Activated T-helper 17 cell treated with anti-CD3 and anti-CD28 coated beads, Interleukin-2, amount 50 U/mL, for 72 hours (primary cell): ENCODE measurements around the gene LRP1B. TPM values are rescaled to one million over a fixed set of nuclear protein-coding genes. Genes with fewer than 3 reads are reported as not detected.

Source experiments
- ATAC-seq: fragments of 150-1000 bp; cut with Tn5 transposase; replicated peaks from 2 replicates; pipeline ENCODE4 v1.10.0; 2021; ENCODE audit warnings: mild to moderate bottlenecking, moderate library complexity
- H3K27ac Mint-ChIP-seq: one replicate; pipeline ENCODE4 v1.8.0; 2022; ENCODE audit warnings: mixed read lengths
- H3K27me3 Mint-ChIP-seq: one replicate; pipeline ENCODE4 v1.8.0; 2022; ENCODE audit warnings: mixed read lengths
- H3K36me3 Mint-ChIP-seq: one replicate; pipeline ENCODE4 v1.8.0; 2022; ENCODE audit warnings: low read depth, mild to moderate bottlenecking, mixed read lengths
- H3K4me1 Mint-ChIP-seq: one replicate; pipeline ENCODE4 v1.8.0; 2022; ENCODE audit warnings: mixed read lengths
- H3K4me3 Mint-ChIP-seq: one replicate; pipeline ENCODE4 v1.8.0; 2022; ENCODE audit warnings: mild to moderate bottlenecking, mixed read lengths
- H3K9me3 Mint-ChIP-seq: one replicate; pipeline ENCODE4 v1.8.0; 2022; ENCODE audit warnings: mixed read lengths
- total RNA-seq, 2 donors: library from RNA; stranded (reverse); gene quantifications; one replicate each; pipeline ENCODE4 v1.2.3, GENCODE V29; 2022

Gene LRP1B
- total RNA-seq, 2 donors from 2014 or later: not detected

DNA sequence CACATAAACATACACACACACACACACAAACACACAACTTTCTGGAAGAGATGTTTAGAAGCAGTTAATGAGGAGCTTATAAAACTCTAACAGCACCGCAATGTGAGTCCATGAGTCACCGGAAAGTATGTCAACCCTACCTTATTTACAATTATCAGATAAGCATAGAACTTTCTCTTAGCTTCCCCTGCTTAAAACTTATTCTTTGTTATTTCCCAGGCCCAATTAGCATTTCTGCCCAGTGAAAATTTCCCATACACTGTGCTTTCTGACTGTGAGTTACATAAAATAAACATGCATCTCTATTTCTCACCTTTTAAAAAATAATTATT is 737.6 kb downstream of the LRP1B start:
- H3K27me3 Mint-ChIP-seq: no peaks in the 10 kb centered on the region
- ATAC-seq: no peak
- H3K36me3 Mint-ChIP-seq: no peaks in the 10 kb centered on the region
- H3K4me1 Mint-ChIP-seq: no peaks in the 10 kb centered on the region
- H3K27ac Mint-ChIP-seq: no peak overlapping the region
- H3K9me3 Mint-ChIP-seq: peaks cover 12% of the 10 kb centered on the region
- no peak overlapping the region for H3K4me3 Mint-ChIP-seq

DNA sequence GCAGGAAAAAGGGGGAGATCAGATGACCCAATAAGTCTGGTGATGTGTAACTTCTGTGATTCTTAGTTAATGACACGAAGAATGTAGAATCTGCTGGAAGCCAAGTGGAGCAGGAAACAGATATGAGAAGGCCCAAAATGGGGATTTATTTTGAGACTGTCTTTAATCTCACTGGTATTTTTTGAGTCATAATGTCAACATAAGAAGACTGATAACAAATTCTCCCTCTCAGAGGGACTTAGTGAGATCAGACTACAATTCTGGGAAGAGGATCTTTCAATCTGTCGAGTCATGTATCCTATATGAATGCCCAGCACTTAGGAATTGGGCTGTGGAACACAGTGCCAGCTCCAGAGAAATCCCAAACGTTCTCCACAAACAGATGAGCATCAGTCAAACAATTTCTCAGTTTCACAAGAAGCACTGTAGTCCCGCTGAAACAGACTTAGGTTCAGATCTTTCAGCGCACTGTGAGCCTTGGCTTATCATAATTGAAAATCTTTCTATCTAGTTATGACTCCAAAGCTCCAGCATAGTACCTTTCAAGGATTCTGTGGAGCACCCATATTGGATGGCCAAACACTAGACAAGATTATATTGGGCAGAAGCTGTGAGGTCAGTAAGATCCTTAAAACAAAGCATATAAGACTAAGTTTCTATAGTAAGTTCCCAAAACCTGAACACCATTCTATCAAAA is 738.2 kb downstream of the LRP1B start:
- Mint-ChIP-seq H3K4me1 (no peaks in the 10 kb centered on the region), H3K27me3 (no peaks in the 10 kb centered on the region), H3K4me3 (no peak overlapping the region), H3K9me3 (peaks cover 12% of the 10 kb centered on the region), H3K27ac (no peak overlapping the region), H3K36me3 (no peaks in the 10 kb centered on the region)
- no peak for ATAC-seq

DNA sequence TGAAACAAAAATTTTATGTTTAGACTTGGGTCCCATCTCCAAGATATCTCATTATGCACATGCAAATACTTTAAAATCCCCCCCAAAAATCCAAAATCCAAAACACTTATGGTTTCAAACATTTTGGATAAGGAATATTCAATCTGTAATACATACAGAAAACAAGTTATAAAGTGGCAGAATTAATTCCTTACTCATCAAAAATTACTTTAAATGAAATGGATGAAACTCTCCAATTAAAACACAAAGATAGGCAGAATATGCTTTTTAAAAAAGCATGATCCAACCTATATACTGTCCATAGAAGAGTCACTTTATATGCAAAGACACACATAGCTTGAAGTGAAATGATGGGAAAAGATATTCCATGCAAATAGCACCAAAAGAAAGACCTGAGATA is 744.6 kb downstream of the LRP1B start:
- no peaks in the 10 kb centered on the region for H3K36me3 Mint-ChIP-seq
- no peak overlapping the region for H3K27ac Mint-ChIP-seq
- no peaks in the 10 kb centered on the region for H3K27me3 Mint-ChIP-seq
- no peak overlapping the region for H3K4me3 Mint-ChIP-seq
- peaks cover 23% of the 10 kb centered on the region for H3K9me3 Mint-ChIP-seq
- no peak for ATAC-seq
- H3K4me1 Mint-ChIP-seq: no peaks in the 10 kb centered on the region

DNA sequence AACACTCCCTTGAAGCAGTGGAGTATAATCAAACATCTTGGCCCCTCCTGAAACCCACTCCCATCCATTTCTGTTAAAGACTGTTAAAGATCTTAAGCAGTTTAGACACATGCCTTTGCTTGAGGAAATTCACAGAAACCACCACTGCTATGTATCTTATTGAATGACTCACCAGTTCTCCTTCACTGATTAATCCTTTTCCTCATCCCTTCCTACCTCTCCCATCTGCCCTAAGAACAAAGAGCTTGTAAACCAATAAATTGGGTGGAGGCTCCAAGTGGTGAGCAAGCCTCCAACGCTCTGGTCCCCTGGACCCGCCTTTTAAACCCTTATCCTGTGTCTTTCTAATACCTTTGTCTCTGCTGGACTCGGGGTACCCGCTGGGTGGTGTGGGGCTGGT is 746.1 kb downstream of the LRP1B start:
- ATAC-seq: no peak
- Mint-ChIP-seq H3K4me3 (no peak overlapping the region), H3K9me3 (peaks cover 27% of the 10 kb centered on the region)

DNA sequence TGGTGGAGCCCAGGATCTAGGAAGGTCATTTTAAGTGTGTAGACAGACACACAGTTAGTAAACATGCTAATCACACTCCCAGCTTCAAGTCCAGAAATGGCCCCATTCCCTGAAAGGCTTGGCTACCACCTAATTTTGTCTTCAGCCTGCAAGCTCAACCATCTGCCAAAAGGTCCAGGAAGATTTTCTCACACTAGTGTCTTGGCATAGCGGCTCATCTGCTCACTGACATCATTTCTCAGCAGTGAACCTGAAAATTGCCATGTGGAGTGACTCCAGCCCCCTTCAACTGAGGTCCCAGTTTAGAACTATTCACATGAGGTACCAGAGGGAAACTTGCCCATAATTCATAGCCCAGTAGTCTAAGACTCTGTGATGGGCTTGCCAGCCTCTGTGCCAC is 748.9 kb downstream of the LRP1B start:
- no peak for ATAC-seq
- no peaks in the 10 kb centered on the region for H3K27me3 Mint-ChIP-seq
- H3K9me3 Mint-ChIP-seq: peaks cover 31% of the 10 kb centered on the region
- no peaks in the 10 kb centered on the region for H3K36me3 Mint-ChIP-seq
- no peak overlapping the region for H3K27ac Mint-ChIP-seq
- no peak overlapping the region for H3K4me3 Mint-ChIP-seq
- H3K4me1 Mint-ChIP-seq: no peaks in the 10 kb centered on the region

More for the DNA sequence above, 746.1 kb downstream of the LRP1B start:
- no peaks in the 10 kb centered on the region for H3K27me3 Mint-ChIP-seq
- no peak overlapping the region for H3K27ac Mint-ChIP-seq
- no peaks in the 10 kb centered on the region for H3K36me3 Mint-ChIP-seq
- H3K4me1 Mint-ChIP-seq: no peaks in the 10 kb centered on the region

DNA sequence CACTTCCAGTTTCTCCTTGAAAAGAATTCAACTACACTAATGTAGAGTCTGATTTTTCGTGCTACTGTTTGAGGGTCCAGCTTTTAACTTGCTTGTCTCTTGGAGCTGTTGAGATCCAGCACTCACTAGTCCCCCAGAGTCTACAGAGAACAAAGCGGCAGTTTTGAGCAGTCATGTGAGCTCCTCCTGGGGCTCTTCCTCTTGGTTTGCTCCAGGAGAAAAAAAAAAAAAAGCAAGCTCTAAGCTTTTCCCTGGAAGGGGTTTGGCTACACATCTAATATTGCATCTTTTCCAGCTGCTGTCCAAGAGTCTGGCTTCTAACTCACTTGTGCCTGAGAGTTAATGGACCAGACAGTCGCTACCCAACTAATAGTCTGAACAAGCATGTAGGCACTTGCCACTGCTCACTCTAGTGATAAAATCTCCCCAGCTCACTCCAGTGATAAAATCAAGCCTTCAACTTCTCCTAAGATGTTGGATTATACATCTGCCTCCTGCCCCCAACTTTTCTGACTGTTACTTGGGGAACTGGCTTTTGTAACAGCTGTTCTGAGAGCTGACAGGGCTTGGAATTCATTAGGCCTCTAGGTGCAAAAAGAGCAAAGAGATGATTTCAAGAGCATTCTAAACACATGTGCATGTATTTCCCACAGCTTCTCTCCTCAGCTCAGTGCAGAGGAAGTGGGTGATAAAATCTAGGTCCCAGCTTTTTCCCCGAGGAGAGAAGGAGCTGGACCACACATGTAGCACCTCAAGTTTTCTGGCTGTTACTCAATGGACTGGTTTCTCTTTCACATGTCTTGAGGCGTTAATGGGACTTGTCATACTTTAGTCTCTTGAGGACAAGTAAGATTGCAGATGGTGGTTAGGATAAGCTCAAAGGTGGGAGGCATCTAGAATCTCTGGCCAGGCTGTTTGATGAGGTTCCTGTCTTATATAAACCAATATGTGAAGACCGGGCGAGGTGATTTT is 750.5 kb downstream of the LRP1B start:
- Mint-ChIP-seq H3K9me3 (peaks cover 36% of the 10 kb centered on the region), H3K4me3 (no peak overlapping the region), H3K27ac (no peak overlapping the region), H3K27me3 (no peaks in the 10 kb centered on the region), H3K4me1 (no peaks in the 10 kb centered on the region), H3K36me3 (no peaks in the 10 kb centered on the region)
- ATAC-seq: no peak

DNA sequence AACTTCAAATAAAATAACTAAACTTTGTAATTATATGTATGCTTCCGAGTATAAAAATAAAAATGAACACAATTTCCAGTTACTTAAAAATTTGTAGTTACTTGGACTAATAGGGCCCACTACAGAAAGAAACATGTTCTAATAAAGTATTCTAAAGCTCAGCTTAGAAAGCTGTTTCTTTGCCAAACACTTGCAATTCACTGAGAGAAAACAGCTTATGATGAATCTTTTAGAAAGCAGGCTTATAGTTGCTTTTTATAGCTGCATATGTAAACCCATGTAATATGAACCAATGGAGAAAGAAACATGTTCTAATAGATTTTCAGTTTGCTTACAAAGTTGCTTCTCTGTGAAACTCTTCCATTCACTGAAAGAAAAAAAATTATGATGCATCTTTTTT is 766.0 kb downstream of the LRP1B start:
- no peaks in the 10 kb centered on the region for H3K27me3 Mint-ChIP-seq

DNA sequence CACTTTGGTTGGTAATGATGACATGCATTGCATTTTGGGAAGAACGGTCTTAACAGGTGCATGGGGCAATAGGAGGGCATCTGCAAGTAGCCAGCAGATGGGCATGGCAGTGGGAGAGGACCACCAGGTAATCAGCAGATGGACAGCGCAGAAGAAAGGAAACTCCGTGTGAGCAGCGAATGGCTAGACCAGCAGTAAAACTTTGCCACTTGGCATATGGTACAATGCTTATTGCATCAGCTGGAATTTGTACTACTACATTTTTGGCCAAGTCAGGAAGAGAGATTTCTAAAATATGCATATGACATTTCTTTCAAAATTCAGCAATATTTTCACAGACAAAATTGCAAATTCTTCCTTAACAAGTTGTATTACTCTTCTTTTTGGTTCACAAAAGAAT is 768.5 kb downstream of the LRP1B start:
- no peak for ATAC-seq
- H3K9me3 Mint-ChIP-seq: peaks cover 14% of the 10 kb centered on the region
- H3K27me3 Mint-ChIP-seq: no peaks in the 10 kb centered on the region
- no peak overlapping the region for H3K27ac Mint-ChIP-seq
- no peaks in the 10 kb centered on the region for H3K36me3 Mint-ChIP-seq
- H3K4me1 Mint-ChIP-seq: no peaks in the 10 kb centered on the region
- H3K4me3 Mint-ChIP-seq: no peak overlapping the region

More for the DNA sequence above, 766.0 kb downstream of the LRP1B start:
- H3K4me3 Mint-ChIP-seq: no peak overlapping the region
- H3K27ac Mint-ChIP-seq: no peak overlapping the region
- no peak for ATAC-seq
- H3K9me3 Mint-ChIP-seq: peaks cover 13% of the 10 kb centered on the region
- no peaks in the 10 kb centered on the region for H3K36me3 Mint-ChIP-seq
- H3K4me1 Mint-ChIP-seq: no peaks in the 10 kb centered on the region

DNA sequence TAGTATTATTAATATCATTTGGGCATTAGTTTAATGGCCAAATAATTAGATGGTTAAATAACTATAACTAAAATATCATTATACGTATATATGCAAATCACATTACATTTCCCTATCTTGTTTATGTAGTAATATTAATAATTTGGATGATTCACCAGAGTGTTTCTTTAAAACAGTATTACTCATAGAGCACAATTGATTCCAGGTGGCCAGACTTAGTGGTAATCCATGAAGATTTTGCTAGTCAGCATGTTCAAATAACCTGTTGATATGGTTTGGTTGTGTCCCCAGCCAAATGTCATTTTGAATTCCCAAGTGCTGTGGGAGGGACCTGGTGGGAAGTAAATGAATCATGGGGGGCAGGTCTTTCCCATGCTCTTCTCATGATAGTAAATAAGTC is 782.3 kb downstream of the LRP1B start:
- H3K4me3 Mint-ChIP-seq: no peak overlapping the region
- H3K9me3 Mint-ChIP-seq: peaks cover 26% of the 10 kb centered on the region

DNA sequence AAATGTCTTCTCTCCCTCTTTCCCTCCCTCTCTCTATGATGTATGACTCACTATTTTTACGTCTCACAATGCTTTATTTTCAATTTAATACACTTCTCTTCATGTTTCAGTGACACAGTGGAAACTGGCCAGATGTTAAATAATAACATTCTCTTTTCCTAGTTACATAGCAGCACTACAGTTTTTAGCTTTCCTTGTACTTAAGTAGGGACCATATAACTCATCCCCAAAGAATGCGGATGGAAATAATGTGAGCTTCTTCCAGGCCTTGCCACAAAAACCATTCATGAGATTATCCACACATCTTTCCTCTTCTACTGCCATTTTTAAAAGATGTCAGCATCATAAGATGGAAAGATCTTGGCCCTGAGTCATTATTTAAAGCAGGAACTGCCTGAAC is 789.4 kb downstream of the LRP1B start:
- H3K27me3 Mint-ChIP-seq: no peaks in the 10 kb centered on the region
- H3K9me3 Mint-ChIP-seq: peaks cover 25% of the 10 kb centered on the region
- no peak for ATAC-seq

More for the DNA sequence above, 782.3 kb downstream of the LRP1B start:
- Mint-ChIP-seq H3K27ac (no peak overlapping the region), H3K27me3 (no peaks in the 10 kb centered on the region), H3K36me3 (no peaks in the 10 kb centered on the region), H3K4me1 (no peaks in the 10 kb centered on the region)
- ATAC-seq: no peak

DNA sequence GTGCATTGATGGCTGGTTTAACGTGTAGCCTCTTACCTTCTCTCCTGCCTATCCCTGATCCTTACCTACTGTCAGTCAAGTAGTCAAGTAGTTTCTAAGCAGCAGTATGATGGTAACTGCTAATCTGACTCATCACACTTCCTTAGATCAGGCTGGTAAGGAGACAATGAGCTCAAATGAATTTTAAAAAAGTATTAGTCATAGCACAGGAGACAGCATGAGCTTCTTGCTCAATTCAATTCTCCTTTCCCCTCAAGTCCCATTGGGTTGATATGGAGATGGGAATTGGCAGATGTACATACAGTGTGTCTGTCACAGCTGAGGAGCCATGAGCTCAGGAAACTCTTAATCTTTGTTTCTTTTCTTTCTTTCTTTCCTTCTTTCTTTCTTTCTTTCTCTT is 799.7 kb downstream of the LRP1B start:
- no peaks in the 10 kb centered on the region for H3K4me1 Mint-ChIP-seq
- no peak overlapping the region for H3K4me3 Mint-ChIP-seq
- no peak for ATAC-seq
- H3K9me3 Mint-ChIP-seq: peaks cover 9% of the 10 kb centered on the region
- H3K36me3 Mint-ChIP-seq: no peaks in the 10 kb centered on the region
- no peaks in the 10 kb centered on the region for H3K27me3 Mint-ChIP-seq
- H3K27ac Mint-ChIP-seq: no peak overlapping the region

More for the DNA sequence above, 789.4 kb downstream of the LRP1B start:
- Mint-ChIP-seq H3K36me3 (no peaks in the 10 kb centered on the region), H3K4me1 (no peaks in the 10 kb centered on the region), H3K4me3 (no peak overlapping the region), H3K27ac (no peak overlapping the region)

DNA sequence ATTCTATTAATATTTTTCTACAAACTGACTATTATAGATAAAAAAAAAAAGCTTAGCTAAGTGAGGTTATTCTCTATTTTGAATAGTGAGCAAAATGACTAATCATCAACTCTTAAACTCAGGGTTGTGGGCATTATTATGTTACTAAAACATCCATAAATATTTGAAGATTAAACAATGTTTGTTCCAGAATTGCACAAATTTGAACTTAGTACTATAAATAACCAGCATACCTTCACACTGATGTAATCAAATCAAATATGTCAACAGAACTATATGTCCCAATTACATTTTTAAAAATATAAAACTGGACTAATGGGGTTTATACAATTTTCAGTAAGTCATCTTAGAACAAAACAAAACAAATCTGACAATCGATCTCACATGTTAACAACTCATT is 800.9 kb downstream of the LRP1B start:
- no peak for ATAC-seq
- H3K36me3 Mint-ChIP-seq: no peaks in the 10 kb centered on the region

DNA sequence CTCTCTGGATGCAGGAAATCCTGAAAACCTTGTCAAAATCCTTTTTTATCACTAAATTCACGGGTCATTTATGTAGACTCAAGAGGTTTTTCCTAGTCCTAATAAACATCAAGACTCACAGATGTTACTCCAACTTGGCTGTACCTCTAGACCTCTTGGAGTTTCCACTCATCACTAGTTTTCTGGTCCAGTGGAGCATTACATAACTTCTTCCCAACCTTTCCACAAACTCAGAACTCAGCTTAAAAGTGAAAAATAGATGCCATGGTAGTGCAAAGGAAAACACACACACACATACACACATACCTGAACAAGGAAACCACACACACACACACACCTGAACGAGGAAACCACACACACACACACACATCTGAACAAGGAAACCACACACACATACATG is 807.2 kb downstream of the LRP1B start:
- Mint-ChIP-seq H3K4me3 (no peak overlapping the region), H3K36me3 (no peaks in the 10 kb centered on the region), H3K9me3 (peaks cover 10% of the 10 kb centered on the region), H3K27ac (no peak overlapping the region), H3K27me3 (no peaks in the 10 kb centered on the region), H3K4me1 (no peaks in the 10 kb centered on the region)
- ATAC-seq: no peak

More for the DNA sequence above, 800.9 kb downstream of the LRP1B start:
- peaks cover 5% of the 10 kb centered on the region for H3K9me3 Mint-ChIP-seq
- H3K4me1 Mint-ChIP-seq: no peaks in the 10 kb centered on the region
- H3K4me3 Mint-ChIP-seq: no peak overlapping the region
- no peaks in the 10 kb centered on the region for H3K27me3 Mint-ChIP-seq
- no peak overlapping the region for H3K27ac Mint-ChIP-seq

DNA sequence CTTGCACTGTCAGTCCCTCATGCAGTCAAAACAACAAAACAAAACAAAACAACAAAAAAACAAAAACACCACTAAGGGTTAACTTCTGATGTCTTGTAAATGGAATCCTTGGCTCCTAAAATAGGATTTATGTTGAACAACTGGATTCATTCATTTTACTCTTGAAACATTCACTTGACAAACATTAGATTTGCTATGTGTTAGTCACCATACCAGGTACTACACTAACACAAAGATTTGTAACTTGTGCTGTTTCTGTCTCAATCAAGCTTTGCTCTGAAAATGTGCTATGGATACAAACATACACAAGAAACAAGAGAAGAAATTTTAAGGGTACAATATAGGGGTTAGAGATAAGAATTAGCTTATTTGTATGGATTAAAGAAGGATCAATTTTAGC is 812.8 kb downstream of the LRP1B start:
- ATAC-seq: no peak
- H3K4me3 Mint-ChIP-seq: no peak overlapping the region
- H3K4me1 Mint-ChIP-seq: no peaks in the 10 kb centered on the region
- peaks cover 4% of the 10 kb centered on the region for H3K9me3 Mint-ChIP-seq
- no peaks in the 10 kb centered on the region for H3K27me3 Mint-ChIP-seq
- no peaks in the 10 kb centered on the region for H3K36me3 Mint-ChIP-seq
- no peak overlapping the region for H3K27ac Mint-ChIP-seq

DNA sequence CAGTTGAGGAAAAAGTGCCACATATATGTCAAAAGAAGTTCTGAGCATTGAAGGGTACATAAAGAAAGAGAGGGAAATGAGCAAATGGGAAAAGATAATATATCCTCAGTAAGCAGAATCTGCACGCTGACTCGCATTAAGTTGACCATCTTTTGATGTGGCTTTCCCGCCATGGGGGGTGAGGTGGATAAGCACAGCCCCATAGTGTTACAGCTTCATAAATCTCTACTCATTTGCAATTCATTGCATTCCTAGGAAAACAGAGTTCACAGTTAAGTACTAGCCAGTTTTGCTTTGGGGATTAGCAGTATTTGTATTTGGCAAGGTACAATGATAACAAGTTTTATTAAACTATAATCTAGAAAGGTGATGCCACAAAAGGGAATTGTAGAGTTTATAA is 814.2 kb downstream of the LRP1B start:
- H3K9me3 Mint-ChIP-seq: peaks cover 4% of the 10 kb centered on the region
- no peaks in the 10 kb centered on the region for H3K4me1 Mint-ChIP-seq
- ATAC-seq: no peak
- no peak overlapping the region for H3K27ac Mint-ChIP-seq
- no peaks in the 10 kb centered on the region for H3K27me3 Mint-ChIP-seq
- no peaks in the 10 kb centered on the region for H3K36me3 Mint-ChIP-seq
- no peak overlapping the region for H3K4me3 Mint-ChIP-seq
